Gastroesophageal sphincter (tissue), 3 donors: ENCODE data around the gene BAIAP2.

Experiments
- EP300 ChIP-seq: sonication (generic); formaldehyde crosslinking; IDR thresholded peaks from one replicate; pipeline ENCODE4 v1.6.1; 2017; ENCODE audit warnings: antibody characterized with exemption, mild to moderate bottlenecking
- POLR2A ChIP-seq, 2 donors: fragments of 450-650 bp; IDR thresholded peaks; one replicate each; pipeline ENCODE4 v1.6.1; 2017; ENCODE audit warnings: antibody characterized with exemption in 2 of 2, mild to moderate bottlenecking in 2 of 2, moderate library complexity in 1 of 2
- TF ChIP-seq, protein P1 (sequence below), 4 experiments: fragments of 200-600 bp in 2 of 4; fragments of 450-650 bp in 2 of 4; sonication (generic) in 1 of 4; IDR thresholded peaks; one replicate each; pipeline ENCODE4 v1.5.1; 2017 to 2019; ENCODE audit warnings: antibody characterized with exemption in 4 of 4, mild to moderate bottlenecking in 2 of 4, moderate library complexity in 2 of 4

GRCh38 chr17:81054308-81054707 lies 19.4 kb downstream of the BAIAP2 start:
- TF ChIP-seq POLR2A (IDR thresholded peaks at IDR 0.05) (no peak), EP300 (no peak)
- TF ChIP-seq, protein P1, sequence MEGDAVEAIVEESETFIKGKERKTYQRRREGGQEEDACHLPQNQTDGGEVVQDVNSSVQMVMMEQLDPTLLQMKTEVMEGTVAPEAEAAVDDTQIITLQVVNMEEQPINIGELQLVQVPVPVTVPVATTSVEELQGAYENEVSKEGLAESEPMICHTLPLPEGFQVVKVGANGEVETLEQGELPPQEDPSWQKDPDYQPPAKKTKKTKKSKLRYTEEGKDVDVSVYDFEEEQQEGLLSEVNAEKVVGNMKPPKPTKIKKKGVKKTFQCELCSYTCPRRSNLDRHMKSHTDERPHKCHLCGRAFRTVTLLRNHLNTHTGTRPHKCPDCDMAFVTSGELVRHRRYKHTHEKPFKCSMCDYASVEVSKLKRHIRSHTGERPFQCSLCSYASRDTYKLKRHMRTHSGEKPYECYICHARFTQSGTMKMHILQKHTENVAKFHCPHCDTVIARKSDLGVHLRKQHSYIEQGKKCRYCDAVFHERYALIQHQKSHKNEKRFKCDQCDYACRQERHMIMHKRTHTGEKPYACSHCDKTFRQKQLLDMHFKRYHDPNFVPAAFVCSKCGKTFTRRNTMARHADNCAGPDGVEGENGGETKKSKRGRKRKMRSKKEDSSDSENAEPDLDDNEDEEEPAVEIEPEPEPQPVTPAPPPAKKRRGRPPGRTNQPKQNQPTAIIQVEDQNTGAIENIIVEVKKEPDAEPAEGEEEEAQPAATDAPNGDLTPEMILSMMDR (IDR thresholded peaks at IDR 0.05), result no peak
